K562 (cell line): ENCODE results near the gene CMTM4. TPM values are rescaled to one million over a fixed set of nuclear protein-coding genes. Genes with fewer than 3 reads are reported as not detected.
A peak's percentile ranks its signal among the peaks of the same experiment; 100 is the strongest.

Source experiments
- ATAC-seq: fragments of 200-7000 bp; cut with Tn5 transposase; 3 replicates; pipeline ENCODE4 v1.9.1; 2020; ENCODE audit warnings: moderate library complexity
- BruUV-seq: library from RNA; stranded (reverse); fragments of 400-500 nt; replicated peaks from 2 replicates; lab custom pipeline; 2021; lab: Mats Ljungman, UMichigan
- CTCF ChIA-PET: fragments of 300-600 bp; formaldehyde crosslinking; extraction: SDS; loops from one replicate; lab custom pipeline; 2021; ENCODE audit warnings: low intra/inter-chr PET ratio; lab: Yijun Ruan, JAX
- POLR2A ChIA-PET: fragments of 300-600, 350-650 bp; sonication (Branson Sonifier 250); formaldehyde crosslinking; extraction: SDS; loops from one replicate; lab custom pipeline; 2021; ENCODE audit warnings: antibody characterized with exemption, inconsistent platforms; lab: Yijun Ruan, JAX
- DNase-seq, 4 experiments: peaks; one replicate each; pipeline versions ENCODE4 v3.0.0 to v3.0.0-alpha.2; 2011 to 2018; ENCODE audit warnings: low spot score in 3 of 4, mixed read lengths in 3 of 4; ENCODE audit errors: extremely low read depth in 1 of 4
- FAIRE-seq: peaks from 2 replicates; lab custom pipeline; 2011; peaks lifted over from hg19 to GRCh38; lab: Jason Lieb, UNC
- H2AFZ ChIP-seq: 2 replicates; pipeline ENCODE4 v1.6.0; 2011; ENCODE audit warnings: low read depth, low read length, control low read depth, inconsistent platforms
- H3K27ac ChIP-seq: fragments of 200-600 bp; 3 replicates; pipeline ENCODE4 v1.8.0; 2011; ENCODE audit warnings: low read depth, mild to moderate bottlenecking, control low read depth, inconsistent platforms, low read length, moderate library complexity, mixed read lengths; ENCODE audit errors: extremely low read depth
- H3K27me3 ChIP-seq, 2 experiments: fragments of 300-600 bp in 1 of 2; 2 replicates in 1 of 2; 3 replicates in 1 of 2; pipeline versions ENCODE4 v1.6.0 to v1.8.0; 2011; ENCODE audit warnings: inconsistent platforms in 2 of 2, low read length in 2 of 2, mild to moderate bottlenecking in 1 of 2, mixed read lengths in 1 of 2, moderate library complexity in 1 of 2; ENCODE audit not compliant: control insufficient read depth in 2 of 2, insufficient read depth in 2 of 2
- H3K36me3 ChIP-seq: fragments of 300-600 bp; 3 replicates; pipeline ENCODE4 v1.8.0; 2011; ENCODE audit warnings: mild to moderate bottlenecking, low read length, inconsistent platforms; ENCODE audit not compliant: control insufficient read depth, insufficient read depth
- H3K4me1 ChIP-seq, 2 experiments: fragments of 200-600 bp in 1 of 2; replicated peaks in 1 of 2; 2 replicates in 1 of 2; 3 replicates in 1 of 2; pipeline versions ENCODE4 v1.5.1 to v1.8.0; 2011; ENCODE audit warnings: inconsistent platforms in 2 of 2, low read length in 2 of 2, mild to moderate bottlenecking in 1 of 2, mixed read lengths in 1 of 2, moderate library complexity in 1 of 2; ENCODE audit not compliant: control insufficient read depth in 2 of 2, insufficient read depth in 2 of 2
- H3K4me2 ChIP-seq: 2 replicates; pipeline ENCODE4 v1.6.1; 2011; ENCODE audit warnings: low read length, control low read depth, inconsistent platforms, mixed read lengths; ENCODE audit not compliant: insufficient read depth
- H3K4me3 ChIP-seq: fragments of 200-600 bp; sonication (generic), shearing (Covaris generic); 2 replicates; pipeline ENCODE4 v1.5.1; 2016; ENCODE audit warnings: control low read depth, inconsistent platforms
- H3K79me2 ChIP-seq: fragments of 200-600 bp; 3 replicates; pipeline ENCODE4 v1.8.0; 2011; ENCODE audit warnings: low read length, inconsistent platforms; ENCODE audit not compliant: control insufficient read depth, insufficient read depth
- H3K9ac ChIP-seq, 2 experiments: 2 replicates each; pipeline versions ENCODE4 v1.6.0 to v1.6.1; 2011; ENCODE audit warnings: low read depth in 2 of 2, low read length in 2 of 2, control low read depth in 1 of 2, inconsistent platforms in 1 of 2, mild to moderate bottlenecking in 1 of 2, mixed read lengths in 1 of 2; ENCODE audit not compliant: insufficient read depth in 1 of 2
- H3K9me1 ChIP-seq: one replicate; pipeline ENCODE4 v1.6.0; 2011; ENCODE audit warnings: inconsistent platforms, mild to moderate bottlenecking, low read length, moderate library complexity; ENCODE audit not compliant: control insufficient read depth, insufficient read depth
- H3K9me3 ChIP-seq: replicated peaks from 2 replicates; pipeline ENCODE4 v1.5.1; 2011; ENCODE audit warnings: low read depth, low read length, inconsistent platforms; ENCODE audit not compliant: control insufficient read depth, insufficient read depth
- H4K20me1 ChIP-seq: replicated peaks from 2 replicates; pipeline ENCODE4 v1.6.1; 2011; ENCODE audit warnings: low read length, inconsistent platforms, mixed read lengths; ENCODE audit not compliant: control insufficient read depth, insufficient read depth
- ARID2 ChIP-seq: fragments of 450-650 bp; IDR thresholded peaks from 2 replicates; pipeline ENCODE4 v1.6.1; 2017; ENCODE audit warnings: antibody characterized with exemption, mild to moderate bottlenecking
- ATF3 ChIP-seq, 2 experiments: fragments of 450-650 bp in 1 of 2; sonication (generic) in 1 of 2; formaldehyde crosslinking in 1 of 2; IDR thresholded peaks in 1 of 2; conservative IDR thresholded peaks in 1 of 2; 2 replicates each; pipeline versions ENCODE4 v1.6.1 to v1.8.1; 2016 to 2023; ENCODE audit warnings: mild to moderate bottlenecking in 2 of 2, moderate library complexity in 2 of 2, inconsistent platforms in 1 of 2, missing genetic modification reagents in 1 of 2
- CXXC5 ChIP-seq: fragments of 250-450 bp; sonication (Bioruptor Pico); IDR thresholded peaks from 2 replicates; pipeline ENCODE4 v1.8.0; 2022; ENCODE audit warnings: inconsistent platforms, mild to moderate bottlenecking, moderate library complexity
- E2F8 ChIP-seq: fragments of 450-650 bp; IDR thresholded peaks from 2 replicates; pipeline ENCODE4 v1.7.1; 2018; ENCODE audit warnings: mild to moderate bottlenecking, low read depth; ENCODE audit not compliant: partially characterized antibody
- EP300 ChIP-seq: IDR thresholded peaks from 2 replicates; pipeline ENCODE4 v1.6.1; 2012; ENCODE audit warnings: low read length, improper control_type of control experiment
- HCFC1 ChIP-seq: IDR thresholded peaks from 2 replicates; pipeline ENCODE4 v1.6.1; 2012; ENCODE audit warnings: low read depth, low read length, improper control_type of control experiment
- HDAC3 ChIP-seq: fragments of 450-650 bp; IDR thresholded peaks from 2 replicates; pipeline ENCODE4 v1.6.1; 2018; ENCODE audit warnings: borderline replicate concordance, mild to moderate bottlenecking, moderate library complexity; ENCODE audit not compliant: partially characterized antibody
- IRF1 ChIP-seq: sonication (generic); formaldehyde crosslinking; IDR thresholded peaks from 2 replicates; pipeline ENCODE4 v1.8.0; 2022; ENCODE audit warnings: missing genetic modification reagents, mild to moderate bottlenecking, borderline replicate concordance
- MCM7 ChIP-seq, 2 experiments: fragments of 450-650 bp; IDR thresholded peaks; 2 replicates each; pipeline ENCODE4 v1.6.1; 2016 to 2018
- NFYB ChIP-seq: IDR thresholded peaks from 2 replicates; pipeline ENCODE4 v1.6.1; 2011; ENCODE audit warnings: mild to moderate bottlenecking, moderate library complexity; ENCODE audit not compliant: insufficient read length; ENCODE audit errors: extremely low read depth
- SMARCA4 ChIP-seq: fragments of 450-650 bp; IDR thresholded peaks from 2 replicates; pipeline ENCODE4 v1.6.1; 2016
- UBTF ChIP-seq, 2 experiments: IDR thresholded peaks; 2 replicates each; pipeline ENCODE4 v1.6.1; 2012; ENCODE audit warnings: improper control_type of control experiment in 2 of 2, low read depth in 2 of 2, low read length in 2 of 2, borderline replicate concordance in 1 of 2
- ZBTB17 ChIP-seq: fragments of 450-650 bp; formaldehyde crosslinking; IDR thresholded peaks from 2 replicates; pipeline ENCODE4 v1.4.0; 2020; ENCODE audit warnings: mild to moderate bottlenecking
- ZNF316 ChIP-seq: fragments of 450-650 bp; IDR thresholded peaks from 2 replicates; pipeline ENCODE4 v1.6.1; 2016
- ZNF511 ChIP-seq: sonication (generic); formaldehyde crosslinking; IDR thresholded peaks from 2 replicates; pipeline ENCODE4 v1.8.0; 2022; ENCODE audit warnings: mild to moderate bottlenecking, missing genetic modification reagents
- WGBS: fragments of 100-300 bp; shearing (Covaris generic); methylation state at CpG from one replicate; pipeline ENCODE4 v1.1.6; 2016; ENCODE audit warnings: low coverage, mixed read lengths; ENCODE audit not compliant: insufficient coverage; ENCODE audit errors: missing lambda C conversion rate; 5-methylcytosine and 5-hydroxymethylcytosine counted together
- in situ Hi-C: fragments of 300-500 bp; cut with MboI; formaldehyde crosslinking; loops from 4 replicates; pipeline ENCODE4 v1.15.0; 2018; ENCODE audit warnings: inconsistent platforms, mixed read lengths
- intact Hi-C: fragments of 100-400 bp; cut with micrococcal nuclease; formaldehyde crosslinking; loops from 2 replicates; pipeline ENCODE4 v1.14.2; 2022
- polyA plus RNA-seq, 8 experiments: library from polyadenylated mRNA; depleted of rRNA in 4 of 8; stranded (reverse) in 5 of 8; unstranded in 3 of 8; fragments of >200 nt; fragmentation: Nextera tagmentation in 2 of 8; fragmentation: Illumina TruSeq in 1 of 8; extraction: Ambion mirVana in 2 of 8; extraction: Trizol in 1 of 8; gene quantifications; 2 replicates each; pipeline versions ENCODE4 v1.2.1 to v1.2.3, GENCODE V29; 2011 to 2014; ENCODE audit warnings: inconsistent platforms in 1 of 8, missing spikeins in 1 of 8
- total RNA-seq, 7 experiments: library from RNA; depleted of rRNA in 6 of 7; stranded (reverse); fragments of >200 nt in 6 of 7; fragmentation: Illumina TruSeq in 2 of 7; extraction: Trizol in 2 of 7; gene quantifications; 2 replicates each; pipeline versions ENCODE4 v1.2.1 to v1.2.3, GENCODE V29; 2011 to 2021; ENCODE audit warnings: low replicate concordance in 1 of 7

The CMTM4 gene
- total and polyA plus RNA-seq, 9 of the 15 experiments (the other 6 are each of a cell fraction or from before 2014, with no cell fraction given): 2.0 to 21.3 (median 12.5) TPM

- Histone ChIP-seq H3K4me3 (no peak overlapping the region), H3K27me3 (no peaks in the 10 kb centered on the region), H3K79me2 (peaks cover 40% of the 10 kb centered on the region), H3K4me2 (peak overlapping the region; percentile 52), H3K36me3 (peaks cover 93% of the 10 kb centered on the region), H3K4me1 (peaks cover 12 to 24% of the 10 kb centered on the region in 2 experiments; a peak in 4 of 5 replicates), H3K9me1 (no peaks in the 10 kb centered on the region), H4K20me1 (no peaks in the 10 kb centered on the region; the same call in 1 of the 2 replicates), H3K27ac (peak overlapping the region; percentile 43), H3K9me3 (no peaks in the 10 kb centered on the region), H3K9ac (peak overlapping the region; percentile 16 to 56; a peak in 2 of 4 replicates), H2AFZ (no peak overlapping the region)
- intact Hi-C loops (loop anchor here (5.0 kb wide), 1 partner anchor 78 kb away; no protein-coding TSS in a partner anchor), in situ Hi-C loops (no loop called here)
- 26% methylated on average over 2 of the region's 2 CpGs for WGBS
- ATAC-seq (peak; percentile 89), DNase-seq (peak; percentile 48 to 67 (median 56)), FAIRE-seq (peak; percentile 76)
- POLR2A ChIA-PET: interaction anchor here (0.6 to 5.1 kb wide), 9 partner anchors 8 to 324 kb away, joined by 3 to 33 read pairs (median 4); partner anchors contain the start of gene DYNC1LI2
- TSS peak; percentile 3 for BruUV-seq
- CTCF ChIA-PET: no interaction called here
- TF ChIP-seq E2F8 (no peak), NFYB (no peak), ZNF316 (peak; percentile 45; the same call in 1 of the 2 replicates), ATF3 (IDR thresholded peaks at IDR 0.05) (no peak), ATF3 (CRISPR knock-in tag; conservative IDR thresholded peaks at IDR 0.05) (no peak), EP300 (no peak), ARID2 (no peak), MCM7 (IDR thresholded peaks at IDR 0.05) (no peak), IRF1 (CRISPR knock-in tag) (no peak), ZBTB17 (CRISPR knock-in tag) (no peak), ZNF511 (CRISPR knock-in tag) (no peak), CXXC5 (CRISPR knock-in tag) (0 out of 2 replicates have a peak, but pooled peaks have one; percentile 14), SMARCA4 (no peak), UBTF (IDR thresholded peaks at IDR 0.05; ENCODE audit: borderline replicate concordance in 1 of 2, low read depth in 2 of 2, low read length in 2 of 2) (no peak), HDAC3 (no peak), HCFC1 (no peak)
Observed at GRCh38 chr16:66740533-66740932, 44.0 kb upstream of the CMTM4 start.
